NCI-H1105 (cell line): Measurements from ENCODE around the gene C20orf173.

Experiments used
- DNase-seq: peaks from one replicate; lab custom pipeline; 2025; lab: John Stamatoyannopoulos, UW

Gene C20orf173

DNA sequence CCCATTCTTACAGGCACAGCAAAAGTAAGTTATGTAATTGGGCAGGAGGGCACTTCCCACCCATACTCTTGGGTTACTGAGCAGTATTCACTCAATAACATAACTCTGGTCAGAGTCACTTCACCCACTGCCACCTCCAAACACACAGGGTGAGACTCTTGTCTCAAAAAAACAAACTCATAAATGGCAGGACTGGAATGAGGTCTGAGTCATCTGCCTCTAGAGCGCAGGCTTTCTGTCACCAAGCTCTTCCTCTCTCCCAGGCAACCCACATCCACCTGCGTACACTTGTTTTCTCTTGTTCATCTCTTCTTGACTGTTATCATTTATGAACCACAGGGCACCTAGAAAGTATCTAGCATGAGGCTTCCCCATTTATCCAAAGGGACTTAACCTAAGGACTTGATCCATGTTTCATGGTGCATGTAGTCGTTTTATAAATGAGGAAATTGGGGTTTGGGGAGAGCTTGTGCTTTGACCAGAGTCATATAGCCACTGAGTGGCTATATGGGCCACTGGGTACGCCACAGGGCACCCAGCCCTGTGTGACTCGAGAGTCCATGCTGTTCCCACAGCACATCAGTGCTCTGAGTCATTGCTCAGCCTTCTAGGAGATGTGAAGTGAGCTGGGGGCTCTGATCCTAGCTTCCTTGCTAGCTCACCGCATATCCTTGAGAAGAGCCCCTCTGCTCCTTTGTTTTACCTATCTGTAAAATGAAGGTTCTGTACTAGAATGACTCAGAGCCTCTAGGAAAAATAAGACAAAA lies 22.4 kb downstream of the C20orf173 start:
- no peak for DNase-seq

DNA sequence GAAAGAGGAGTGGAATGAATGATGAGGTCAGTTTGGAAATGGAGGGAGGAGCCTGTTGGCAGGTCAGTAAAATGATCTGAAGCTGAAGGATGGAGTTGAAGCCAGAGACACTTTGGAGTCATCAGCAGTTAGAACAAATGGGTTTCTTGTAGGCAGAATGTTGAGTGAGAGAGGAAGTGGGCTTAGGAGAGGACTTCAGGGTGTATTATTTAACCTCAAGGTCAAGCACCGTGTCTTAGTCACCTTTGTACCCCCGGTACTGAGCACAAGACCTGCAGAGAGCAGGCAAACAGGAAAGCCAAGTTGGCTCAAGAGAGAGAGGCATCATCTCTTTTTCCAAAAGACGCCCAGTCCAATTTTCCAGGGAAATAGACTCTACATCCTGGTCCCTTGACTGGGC lies 23.3 kb downstream of the C20orf173 start:
- no peak for DNase-seq

DNA sequence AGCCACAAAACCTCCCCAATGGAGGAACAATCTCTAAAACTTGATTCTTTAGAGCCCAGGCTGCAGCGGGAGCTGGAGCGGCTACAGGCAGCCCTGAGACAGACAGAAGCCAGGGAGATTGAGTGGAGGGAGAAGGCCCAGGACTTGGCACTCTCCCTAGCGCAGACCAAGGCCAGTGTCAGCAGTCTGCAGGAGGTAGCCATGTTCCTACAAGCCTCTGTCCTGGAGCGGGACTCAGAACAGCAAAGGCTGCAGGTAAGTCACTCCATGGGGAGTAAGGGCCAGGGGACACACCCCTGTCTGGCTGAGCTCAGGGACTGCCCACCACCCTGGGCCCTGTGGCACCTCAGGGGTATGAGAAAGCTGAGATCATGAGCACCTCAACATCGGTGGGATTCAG lies 24.7 kb downstream of the C20orf173 start:
- no peak for DNase-seq

DNA sequence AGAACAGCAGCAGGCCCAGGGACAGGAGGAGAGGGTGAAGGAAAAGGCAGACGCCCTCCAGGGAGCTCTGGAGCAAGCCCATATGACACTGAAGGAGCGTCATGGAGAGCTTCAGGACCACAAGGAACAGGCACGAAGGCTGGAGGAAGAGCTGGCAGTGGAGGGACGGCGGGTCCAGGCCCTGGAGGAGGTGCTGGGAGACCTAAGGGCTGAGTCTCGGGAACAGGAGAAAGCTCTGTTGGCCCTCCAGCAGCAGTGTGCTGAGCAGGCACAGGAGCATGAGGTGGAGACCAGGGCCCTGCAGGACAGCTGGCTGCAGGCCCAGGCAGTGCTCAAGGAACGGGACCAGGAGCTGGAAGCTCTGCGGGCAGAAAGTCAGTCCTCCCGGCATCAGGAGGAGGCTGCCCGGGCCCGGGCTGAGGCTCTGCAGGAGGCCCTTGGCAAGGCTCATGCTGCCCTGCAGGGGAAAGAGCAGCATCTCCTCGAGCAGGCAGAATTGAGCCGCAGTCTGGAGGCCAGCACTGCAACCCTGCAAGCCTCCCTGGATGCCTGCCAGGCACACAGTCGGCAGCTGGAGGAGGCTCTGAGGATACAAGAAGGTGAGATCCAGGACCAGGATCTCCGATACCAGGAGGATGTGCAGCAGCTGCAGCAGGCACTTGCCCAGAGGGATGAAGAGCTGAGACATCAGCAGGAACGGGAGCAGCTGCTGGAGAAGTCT lies 25.5 kb downstream of the C20orf173 start:
- DNase-seq, result no peak

DNA sequence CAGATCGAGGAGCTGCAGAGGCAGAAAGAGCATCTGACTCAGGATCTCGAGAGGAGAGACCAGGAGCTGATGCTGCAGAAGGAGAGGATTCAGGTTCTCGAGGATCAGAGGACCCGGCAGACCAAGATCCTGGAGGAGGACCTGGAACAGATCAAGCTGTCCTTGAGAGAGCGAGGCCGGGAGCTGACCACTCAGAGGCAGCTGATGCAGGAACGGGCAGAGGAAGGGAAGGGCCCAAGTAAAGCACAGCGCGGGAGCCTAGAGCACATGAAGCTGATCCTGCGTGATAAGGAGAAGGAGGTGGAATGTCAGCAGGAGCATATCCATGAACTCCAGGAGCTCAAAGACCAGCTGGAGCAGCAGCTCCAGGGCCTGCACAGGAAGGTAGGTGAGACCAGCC lies 26.2 kb downstream of the C20orf173 start:
- DNase-seq, result no peak

DNA sequence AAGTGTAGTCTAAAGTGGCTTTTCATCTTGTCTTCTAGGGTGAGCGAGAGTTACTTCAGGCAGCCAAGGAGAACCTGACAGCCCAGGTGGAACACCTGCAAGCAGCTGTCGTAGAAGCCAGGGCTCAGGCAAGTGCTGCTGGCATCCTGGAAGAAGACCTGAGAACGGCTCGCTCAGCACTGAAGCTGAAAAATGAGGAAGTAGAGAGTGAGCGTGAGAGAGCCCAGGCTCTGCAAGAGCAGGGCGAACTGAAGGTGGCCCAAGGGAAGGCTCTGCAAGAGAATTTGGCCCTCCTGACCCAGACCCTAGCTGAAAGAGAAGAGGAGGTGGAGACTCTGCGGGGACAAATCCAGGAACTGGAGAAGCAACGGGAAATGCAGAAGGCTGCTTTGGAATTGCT lies 27.1 kb downstream of the C20orf173 start:
- DNase-seq, result no peak

DNA sequence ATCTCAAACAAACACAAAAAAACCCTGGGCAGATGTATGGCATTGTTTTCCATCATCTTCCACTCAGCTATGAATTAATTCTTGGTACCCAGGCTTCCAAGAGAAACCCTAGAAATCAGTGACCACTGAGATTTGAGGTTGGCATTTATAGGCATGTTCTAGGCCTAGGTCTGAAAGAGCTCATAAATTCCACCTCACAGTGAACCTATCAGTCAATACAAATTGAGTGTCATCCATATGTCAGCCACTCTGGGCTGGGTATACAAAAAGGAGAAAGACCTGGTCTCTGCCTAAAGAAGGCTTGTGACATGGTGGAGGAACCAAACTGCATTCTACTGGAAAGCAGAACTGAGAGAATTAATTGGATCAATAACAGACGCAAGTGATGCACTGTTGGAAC lies 30.2 kb downstream of the C20orf173 start:
- DNase-seq, result no peak

DNA sequence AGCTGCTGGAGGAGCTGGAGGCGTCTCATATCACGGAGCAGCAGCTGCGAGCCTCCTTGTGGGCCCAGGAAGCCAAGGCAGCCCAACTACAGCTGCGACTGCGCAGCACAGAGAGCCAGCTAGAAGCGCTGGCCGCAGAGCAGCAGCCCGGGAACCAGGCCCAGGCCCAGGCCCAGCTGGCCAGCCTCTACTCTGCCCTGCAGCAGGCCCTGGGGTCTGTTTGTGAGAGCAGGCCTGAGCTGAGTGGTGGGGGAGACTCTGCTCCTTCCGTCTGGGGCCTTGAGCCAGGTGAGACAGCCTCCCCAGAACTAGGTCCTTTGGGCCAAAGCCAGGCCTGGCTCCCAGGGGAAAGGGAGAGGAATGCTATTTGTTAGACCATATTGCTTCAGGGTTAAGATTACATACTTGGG lies 31.7 kb downstream of the C20orf173 start:
- DNase-seq, result no peak

DNA sequence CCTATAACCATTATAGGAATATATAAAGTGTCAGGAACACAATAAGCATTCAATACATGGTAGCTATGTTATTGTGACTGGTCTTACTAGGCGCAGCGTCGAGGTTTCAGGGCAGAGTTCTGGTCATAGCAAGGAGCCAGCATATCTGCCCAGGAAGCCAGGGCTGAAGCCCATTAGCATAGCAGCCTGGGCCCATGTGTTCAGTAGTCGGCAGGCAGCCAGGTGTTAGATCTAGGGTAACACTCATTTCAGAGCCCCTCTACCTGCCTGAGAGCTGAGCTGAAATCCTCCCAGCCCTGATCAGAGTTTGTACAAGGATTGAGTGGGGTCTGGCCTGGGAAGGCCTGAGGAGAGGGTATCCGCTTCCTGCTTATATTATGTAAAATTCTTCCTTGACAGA lies 32.1 kb downstream of the C20orf173 start:
- DNase-seq, result no peak

DNA sequence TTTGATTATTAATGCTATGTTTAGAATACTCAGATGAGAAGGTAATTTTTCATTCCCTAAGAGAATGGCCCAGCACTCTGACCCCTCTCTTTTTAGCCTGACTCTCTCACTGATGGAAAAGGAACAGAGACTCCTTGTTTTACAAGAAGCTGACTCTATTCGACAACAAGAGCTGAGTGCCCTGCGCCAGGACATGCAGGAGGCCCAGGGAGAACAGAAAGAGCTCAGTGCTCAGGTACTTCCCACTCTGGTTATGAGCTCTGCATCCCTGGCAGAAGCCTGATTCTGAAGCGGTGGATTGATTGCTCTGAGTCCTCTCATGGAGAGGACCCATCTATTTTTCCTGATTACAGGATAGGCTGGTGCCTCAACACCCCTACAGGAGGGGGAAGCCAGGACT lies 33.0 kb downstream of the C20orf173 start:
- no peak for DNase-seq

DNA sequence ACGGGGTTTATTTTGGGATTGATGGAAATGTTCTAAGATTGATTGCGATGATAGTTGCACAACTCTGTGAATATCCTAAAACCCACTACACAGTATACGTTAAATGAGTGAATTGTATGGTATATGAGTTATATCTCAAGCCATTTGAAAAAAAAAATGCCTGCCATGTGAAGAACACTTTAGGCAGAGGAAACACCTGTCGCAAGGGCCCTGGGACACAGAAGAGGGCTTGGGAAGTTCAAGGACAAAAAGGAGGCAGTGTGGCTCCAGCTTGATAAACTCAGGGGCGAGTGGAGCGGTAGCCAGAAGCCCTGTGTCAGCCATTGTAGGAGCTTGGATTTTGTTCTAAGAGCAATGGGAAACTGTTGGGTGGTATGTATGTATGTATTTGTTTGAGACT lies 37.1 kb downstream of the C20orf173 start:
- DNase-seq, result no peak

DNA sequence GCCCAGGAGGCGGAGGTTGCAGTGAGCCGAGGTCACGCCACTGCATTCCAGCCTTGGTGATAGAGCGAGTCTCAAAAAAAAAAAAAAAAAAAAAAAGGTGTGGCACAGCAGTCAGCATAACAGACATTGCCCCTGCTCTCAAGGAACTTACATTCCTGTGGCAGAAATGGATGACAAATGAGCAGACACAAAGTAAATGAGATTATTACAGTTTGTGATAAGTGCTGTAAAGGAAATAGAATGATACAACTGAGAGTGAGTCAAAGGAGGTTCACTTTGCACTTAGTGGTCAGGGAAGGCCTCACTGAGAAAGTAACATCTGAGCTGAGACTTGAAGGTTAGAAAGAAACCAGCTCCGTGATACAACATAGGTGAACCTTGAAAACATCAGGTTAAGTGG lies 37.6 kb downstream of the C20orf173 start:
- no peak for DNase-seq

DNA sequence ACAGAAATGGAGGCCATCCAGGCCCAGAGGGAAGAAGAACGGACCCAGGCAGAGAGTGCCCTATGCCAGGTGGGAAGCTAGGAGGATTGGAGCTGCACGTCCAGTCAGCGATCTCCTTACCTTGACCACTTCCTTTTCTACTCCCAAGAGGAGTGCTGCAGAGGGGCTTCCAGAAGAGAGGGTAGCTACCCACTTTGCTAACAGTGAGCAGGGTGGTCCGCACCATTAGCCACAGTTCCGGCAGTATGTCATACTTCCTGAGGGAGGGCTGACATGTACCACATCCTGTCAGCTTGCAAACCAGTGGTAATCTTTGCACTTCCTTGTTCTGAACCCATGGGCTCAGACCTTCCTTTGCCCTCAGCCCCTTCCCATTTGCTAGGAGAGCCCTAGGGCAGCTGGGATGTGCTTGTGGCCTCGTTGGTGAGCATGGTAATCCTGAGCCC lies 38.7 kb downstream of the C20orf173 start:
- no peak for DNase-seq

DNA sequence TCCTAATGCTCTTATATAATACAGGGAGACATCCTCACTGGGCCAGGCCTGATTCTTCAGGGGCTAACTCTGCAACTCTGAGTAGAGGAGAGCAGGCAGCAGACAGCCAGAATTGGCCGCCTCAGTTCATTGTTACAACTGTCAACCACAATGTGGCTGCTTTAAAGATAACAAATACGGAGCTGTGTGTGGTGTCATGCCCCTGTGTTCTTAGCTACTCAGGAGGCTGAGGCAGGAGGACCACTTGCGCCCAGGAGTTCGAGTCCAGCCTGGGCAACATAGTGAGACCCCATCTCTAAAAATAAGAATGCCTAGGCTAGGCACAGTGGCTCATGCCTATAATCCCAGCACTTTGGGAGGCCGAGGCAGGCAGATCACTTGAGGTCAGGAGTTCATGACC lies 39.7 kb downstream of the C20orf173 start:
- no peak for DNase-seq

DNA sequence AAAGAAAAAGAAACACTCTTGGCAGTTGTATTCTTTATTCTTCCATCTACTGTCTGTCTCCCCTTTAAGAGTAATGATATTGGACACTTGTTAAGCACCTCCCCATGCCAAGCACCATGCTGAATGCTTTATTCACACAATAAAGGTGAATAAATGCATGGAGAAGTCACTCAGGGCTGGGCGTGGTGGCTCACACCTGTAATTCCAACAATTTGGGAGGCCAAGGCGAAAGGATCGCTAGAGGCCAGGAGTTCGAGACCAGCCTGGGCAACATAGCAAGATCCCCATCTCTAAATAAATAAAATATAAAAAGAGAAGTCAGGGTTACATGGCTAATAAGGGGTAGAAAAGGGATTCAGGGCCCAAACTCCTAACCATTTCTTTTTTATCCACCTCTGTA lies 42.0 kb downstream of the C20orf173 start:
- DNase-seq, result no peak

DNA sequence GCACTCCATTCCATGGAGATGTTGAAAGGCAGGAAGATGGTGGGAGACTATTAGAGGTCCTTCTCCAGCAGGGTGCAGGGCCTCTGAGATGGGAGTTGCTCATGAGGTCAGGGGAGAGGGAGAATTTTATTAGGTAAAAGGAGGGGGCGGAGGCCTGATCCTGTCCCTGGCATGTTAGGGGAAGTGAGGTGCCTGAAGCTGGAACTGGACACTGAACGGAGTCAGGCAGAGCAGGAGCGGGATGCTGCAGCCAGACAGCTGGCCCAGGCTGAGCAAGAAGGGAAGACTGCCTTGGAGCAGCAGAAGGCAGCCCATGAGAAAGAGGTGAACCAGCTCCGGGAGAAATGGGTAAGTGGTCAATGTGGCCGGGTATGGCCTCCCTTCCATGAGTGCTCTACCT lies 49.7 kb downstream of the C20orf173 start:
- DNase-seq, result no peak

DNA sequence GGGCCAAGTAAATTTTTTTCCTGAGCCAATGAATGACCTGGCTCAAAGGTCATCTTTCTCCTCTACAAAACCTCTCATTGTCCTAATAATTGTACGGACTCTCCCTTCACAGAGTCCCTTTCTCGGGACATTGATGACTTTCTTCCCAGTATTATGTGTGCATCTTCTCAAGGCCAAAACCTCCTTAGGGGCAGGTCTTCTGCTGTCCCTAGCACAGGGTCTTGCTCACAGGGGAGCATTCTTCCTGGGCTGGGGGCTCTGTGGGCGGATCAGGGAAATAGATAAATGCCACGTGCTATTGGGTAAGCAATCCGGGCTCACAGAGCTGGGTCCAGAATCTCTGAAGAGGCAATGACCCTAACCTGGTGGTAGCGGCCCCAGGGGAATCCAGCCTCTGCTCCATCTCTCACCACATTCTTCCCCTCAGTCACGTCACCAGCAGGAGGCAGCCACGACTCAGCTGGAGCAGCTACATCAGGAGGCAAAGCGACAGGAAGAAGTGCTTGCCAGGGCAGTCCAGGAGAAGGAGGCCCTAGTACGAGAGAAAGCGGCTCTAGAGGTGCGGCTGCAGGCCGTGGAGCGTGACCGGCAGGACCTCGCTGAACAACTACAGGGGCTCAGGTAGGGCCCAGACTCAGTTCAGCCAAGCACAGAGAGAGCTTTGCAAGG lies 50.5 kb downstream of the C20orf173 start:
- DNase-seq, result no peak
